NCI-H1105 (cell line): ENCODE results near the gene CERS6.

ENCODE experiments used
- DNase-seq: peaks from one replicate; lab custom pipeline; 2025; lab: John Stamatoyannopoulos, UW

Gene CERS6

GRCh38 chr2:168700615-168701245 is 244.7 kb downstream of the CERS6 start:
- no peak for DNase-seq

GRCh38 chr2:168702579-168702978 is 246.5 kb downstream of the CERS6 start:
- no peak for DNase-seq

- no peak for DNase-seq
These were observed 247.9 kb downstream of the CERS6 start for GRCh38 chr2:168703926-168704325.

GRCh38 chr2:168705534-168706470 is 249.7 kb downstream of the CERS6 start:
- no peak for DNase-seq

GRCh38 chr2:168706806-168707205 is 250.7 kb downstream of the CERS6 start:
- no peak for DNase-seq

- no peak for DNase-seq
These were observed 252.0 kb downstream of the CERS6 start for GRCh38 chr2:168708080-168708479.

- no peak for DNase-seq
These were observed 254.8 kb downstream of the CERS6 start for GRCh38 chr2:168710754-168711467.

- DNase-seq = no peak
These were observed 256.0 kb downstream of the CERS6 start for GRCh38 chr2:168712053-168712452.

GRCh38 chr2:168713325-168713724 is 257.3 kb downstream of the CERS6 start:
- no peak for DNase-seq

- DNase-seq = no peak
These were observed 259.8 kb downstream of the CERS6 start for GRCh38 chr2:168715849-168716248.

- DNase-seq = no peak
These were observed 260.8 kb downstream of the CERS6 start for GRCh38 chr2:168716839-168717238.

GRCh38 chr2:168717790-168718502 is 261.9 kb downstream of the CERS6 start:
- no peak for DNase-seq

- no peak for DNase-seq
These were observed 262.6 kb downstream of the CERS6 start for GRCh38 chr2:168718622-168719021.

- no peak for DNase-seq
These were observed 263.4 kb downstream of the CERS6 start for GRCh38 chr2:168719446-168719845.

- no peak for DNase-seq
These were observed 266.5 kb downstream of the CERS6 start for GRCh38 chr2:168722592-168722991.

- no peak for DNase-seq
These were observed 267.3 kb downstream of the CERS6 start for GRCh38 chr2:168723275-168723899.

- no peak for DNase-seq
These were observed 270.3 kb downstream of the CERS6 start for GRCh38 chr2:168726375-168726774.

GRCh38 chr2:168727904-168728470 is 271.9 kb downstream of the CERS6 start:
- no peak for DNase-seq

- no peak for DNase-seq
These were observed 273.4 kb downstream of the CERS6 start for GRCh38 chr2:168729455-168729854.

- no peak for DNase-seq
These were observed 274.3 kb downstream of the CERS6 start for GRCh38 chr2:168730344-168730743.

- no peak for DNase-seq
These were observed 274.9 kb downstream of the CERS6 start for GRCh38 chr2:168731002-168731401.
